DMS153 (cell line): ENCODE data around the gene CDC42EP4.

Source experiments
- DNase-seq: peaks from one replicate; lab custom pipeline; 2025; lab: John Stamatoyannopoulos, UW

CDC42EP4 gene

DNA sequence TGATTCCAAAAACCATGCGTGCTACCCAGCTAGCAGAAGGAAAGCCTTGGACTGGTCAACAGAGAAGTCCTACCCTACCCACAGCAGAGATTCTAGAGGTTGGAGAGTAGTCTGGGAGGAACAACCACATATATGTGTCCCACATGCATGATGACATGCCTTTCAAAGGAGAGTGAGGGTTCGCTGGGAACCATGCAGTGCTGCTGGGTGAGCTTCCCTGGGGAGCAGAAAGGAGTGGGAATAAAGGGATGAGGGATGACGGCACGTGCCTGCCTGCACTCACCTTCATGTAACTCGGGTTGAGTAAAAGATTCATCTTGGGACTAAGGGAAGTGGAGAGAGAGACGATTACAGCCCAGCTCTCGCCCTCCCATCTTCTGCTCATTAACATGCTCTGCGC is 59.9 kb downstream of the CDC42EP4 start:
- no peak for DNase-seq

DNA sequence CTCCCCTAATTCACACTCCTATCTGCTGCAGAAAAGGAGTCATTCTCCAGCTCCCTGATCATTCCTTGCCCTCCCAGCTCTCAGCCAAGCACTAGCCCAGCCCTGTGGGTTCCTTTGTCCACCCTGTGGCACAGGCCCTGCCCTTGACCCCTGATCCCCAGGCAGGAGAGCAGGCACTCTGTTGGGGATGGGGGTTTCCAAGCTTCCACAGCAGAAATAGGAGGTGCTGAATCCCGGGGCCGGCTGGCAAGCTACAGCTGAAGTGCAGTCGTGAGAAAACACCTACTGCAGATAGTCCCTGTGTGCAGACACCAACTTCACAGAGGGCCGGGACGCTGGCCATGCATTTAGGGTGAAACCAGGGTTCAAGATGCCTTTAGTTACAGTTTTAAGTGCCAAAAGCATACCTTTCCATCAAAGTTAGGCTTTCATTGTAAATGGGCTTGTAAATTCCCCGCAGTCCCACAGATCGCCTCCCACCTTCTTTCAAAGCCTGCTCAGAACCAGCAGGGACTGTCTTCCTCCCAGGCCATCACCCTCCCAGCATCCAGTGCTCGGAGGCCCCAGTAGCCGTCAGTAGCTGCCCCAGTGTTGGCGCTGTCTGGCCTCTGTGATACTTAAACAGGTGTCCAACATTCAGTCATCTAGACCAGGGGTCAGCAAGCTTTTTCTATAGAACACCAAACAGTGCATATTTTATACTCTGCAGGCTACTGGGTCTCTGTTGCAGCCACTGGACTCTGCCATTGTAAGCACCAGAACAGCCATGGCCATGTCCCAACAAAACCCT is 60.8 kb downstream of the CDC42EP4 start:
- DNase-seq: no peak

DNA sequence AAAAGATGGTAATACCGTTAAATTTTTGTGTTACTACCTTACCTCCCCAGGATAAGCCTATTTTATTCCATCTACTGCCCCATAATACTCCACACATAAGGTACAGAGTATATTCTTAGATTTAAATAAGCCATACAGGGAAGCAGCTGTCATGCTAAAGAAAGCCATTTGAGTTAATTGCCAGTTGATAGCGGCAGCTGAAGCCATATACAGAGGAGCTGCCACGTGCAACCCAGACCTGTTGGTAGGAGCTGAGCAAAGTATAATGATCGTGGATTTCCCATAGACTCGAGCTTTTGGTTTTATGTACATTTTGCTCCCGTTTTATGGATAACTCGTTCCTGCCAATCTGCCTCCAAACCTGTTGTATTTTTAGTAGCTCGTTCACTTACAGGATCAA is 62.1 kb downstream of the CDC42EP4 start:
- DNase-seq: no peak

DNA sequence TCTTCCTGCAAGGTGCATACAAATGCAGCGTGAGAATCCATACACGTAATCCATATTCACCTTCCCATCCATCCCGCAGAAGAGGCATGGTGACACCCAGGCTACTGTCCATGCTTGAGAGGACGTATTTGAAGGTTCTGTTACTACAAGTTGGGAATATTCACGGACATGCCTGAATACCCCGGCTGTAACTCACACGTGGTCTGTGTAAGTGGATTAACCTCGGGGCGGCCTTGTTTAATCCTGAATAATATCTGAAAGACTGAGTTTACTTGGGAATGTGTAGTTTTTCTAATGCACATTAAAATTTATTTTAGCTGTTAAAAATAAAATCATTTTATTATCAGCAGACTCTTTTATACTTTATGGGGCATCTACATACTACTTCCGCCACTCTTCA is 63.3 kb downstream of the CDC42EP4 start:
- no peak for DNase-seq

DNA sequence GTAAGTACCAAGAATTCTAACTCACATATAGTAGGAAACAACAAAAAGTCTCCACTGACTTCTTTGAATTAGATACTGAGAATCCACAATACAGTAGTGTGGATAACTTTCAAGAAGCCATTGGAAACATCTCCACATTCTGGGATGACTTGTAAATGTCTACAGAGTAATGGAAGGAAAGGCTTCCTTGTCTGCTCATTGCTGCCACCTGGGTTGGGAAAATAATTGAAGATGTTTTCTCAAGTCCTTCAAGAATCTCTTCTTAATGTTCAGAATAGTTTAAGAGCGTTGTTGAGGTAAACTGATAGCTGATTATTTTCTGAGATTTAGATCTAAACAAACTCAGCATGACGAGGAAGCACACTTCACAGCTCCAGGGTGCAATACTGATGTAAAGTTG is 64.1 kb downstream of the CDC42EP4 start:
- DNase-seq: no peak

DNA sequence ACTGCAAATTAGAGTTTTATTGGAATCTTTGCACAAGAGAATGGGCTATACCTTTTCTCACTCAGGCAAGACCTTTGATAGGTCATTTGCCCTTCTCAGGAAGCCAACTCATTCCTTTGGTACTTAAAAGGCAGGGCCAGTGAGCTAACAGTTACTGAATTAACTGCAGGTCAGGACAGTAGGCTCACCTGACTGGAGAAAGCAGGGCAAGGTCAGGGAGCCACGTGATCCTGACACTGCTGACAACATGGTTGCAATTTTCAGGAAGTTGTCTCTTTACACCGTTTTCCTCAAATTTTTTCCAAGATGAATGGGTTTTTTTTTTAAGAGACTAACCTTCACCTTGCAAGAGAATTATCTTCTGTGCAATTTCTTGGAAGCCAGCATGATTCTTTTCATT is 71.2 kb downstream of the CDC42EP4 start:
- no peak for DNase-seq

DNA sequence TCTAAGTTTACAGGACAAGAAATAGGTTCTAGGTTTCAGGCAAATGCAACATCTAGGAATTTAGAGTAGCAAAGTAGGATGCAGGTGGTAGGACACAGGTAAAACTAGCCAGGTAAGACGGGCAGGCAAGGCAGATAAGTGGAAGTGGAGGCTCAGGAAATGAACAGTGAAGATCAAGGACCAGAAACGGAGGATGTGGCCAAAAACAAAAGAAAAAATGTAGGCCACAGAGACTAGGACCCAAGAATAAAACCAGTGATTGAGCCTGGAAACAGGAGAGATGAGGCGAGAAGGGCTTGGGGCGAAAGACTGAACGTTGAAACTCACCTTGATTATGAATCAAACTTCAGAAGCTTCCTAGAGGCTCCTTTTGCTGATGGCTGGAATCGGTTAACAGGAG is 74.1 kb downstream of the CDC42EP4 start:
- no peak for DNase-seq

DNA sequence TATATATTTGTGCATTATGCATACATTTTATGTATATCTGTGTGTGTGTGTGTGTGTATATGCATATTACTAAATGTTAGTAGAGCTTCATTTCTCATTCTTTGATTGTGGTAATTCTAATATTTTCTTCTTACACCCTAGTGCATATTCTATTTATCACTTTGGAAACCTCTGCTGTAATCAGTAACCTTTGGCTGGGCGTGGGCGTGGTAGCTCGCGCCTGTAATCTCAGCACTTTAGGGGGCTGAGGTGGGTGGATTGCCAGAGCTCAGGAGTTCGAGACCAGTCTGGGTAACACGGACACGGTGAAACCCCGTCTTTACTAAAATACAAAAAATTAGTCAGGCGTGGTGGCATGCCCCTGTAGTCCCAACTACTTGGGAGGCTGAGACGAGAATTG is 77.1 kb downstream of the CDC42EP4 start:
- DNase-seq: no peak
